Left ventricle myocardium inferior (tissue), 1 donor: Measurements from ENCODE around the gene DCP2. TPM values are rescaled to one million over a fixed set of nuclear protein-coding genes. Genes with fewer than 3 reads are reported as not detected.

Source experiments
- DNase-seq: peaks from one replicate; pipeline ENCODE4 v3.0.0-alpha.2; 2020
- H3K27ac ChIP-seq: fragments of 200-600 bp; replicated peaks from 2 replicates; pipeline ENCODE4 v1.8.0; 2021
- H3K27me3 ChIP-seq: fragments of 200-600 bp; 2 replicates; pipeline ENCODE4 v1.8.0; 2021; ENCODE audit warnings: low read depth
- H3K36me3 ChIP-seq: fragments of 200-600 bp; 2 replicates; pipeline ENCODE4 v1.8.0; 2021
- H3K4me1 ChIP-seq: fragments of 200-600 bp; 2 replicates; pipeline ENCODE4 v1.8.0; 2021
- H3K4me3 ChIP-seq: fragments of 200-600 bp; 2 replicates; pipeline ENCODE4 v1.8.0; 2021; ENCODE audit warnings: mild to moderate bottlenecking, moderate library complexity
- H3K9me3 ChIP-seq: fragments of 200-600 bp; replicated peaks from 2 replicates; pipeline ENCODE4 v1.8.0; 2021
- intact Hi-C: fragments of 100-400 bp; cut with micrococcal nuclease; formaldehyde crosslinking; loops from one replicate; pipeline ENCODE4 v1.11.0; 2022
- total RNA-seq: library from RNA; stranded (reverse); fragmentation: NEBNext Ultra II Directional; extraction: Animal tissue kit (Norgen Biotek cat#: 25700); gene quantifications from one replicate; pipeline ENCODE4 v1.2.1, GENCODE V29; 2021
- TF ChIP-seq, protein P1 (sequence below): fragments of 200-600 bp; IDR thresholded peaks from 2 replicates; pipeline ENCODE4 v1.8.0; 2021; ENCODE audit warnings: antibody characterized with exemption, mild to moderate bottlenecking, borderline replicate concordance
- donor health status: DM: no; HTN: yes; CAD: no; lungs with severe emphysema.

The DCP2 gene
- total RNA-seq, 1 donor from 2014 or later, result 19.2 TPM

DNA sequence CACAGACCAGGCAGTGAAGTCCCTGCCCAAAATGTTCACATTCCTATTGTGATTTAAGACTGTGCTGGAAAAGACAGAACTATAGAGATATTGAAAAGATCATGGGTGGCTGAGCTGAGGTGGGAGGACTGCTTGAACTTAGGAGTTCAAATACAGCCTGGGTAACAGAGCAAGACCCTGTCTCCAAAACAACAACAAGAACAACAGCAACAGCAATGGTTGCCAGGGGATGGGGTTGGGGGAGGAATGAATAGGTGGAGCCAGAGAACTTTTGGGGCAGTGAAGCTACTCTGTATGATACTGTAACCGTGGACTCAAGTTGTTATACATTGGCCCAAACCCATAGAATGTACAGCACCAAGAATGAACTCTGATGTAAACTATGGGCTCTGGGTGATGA, 88.2 kb downstream of the DCP2 start:
- DNase-seq, result no peak
- H3K27me3 ChIP-seq, result no peaks in the 10 kb centered on the region
- no peak overlapping the region for H3K27ac ChIP-seq
- no peak overlapping the region for H3K4me3 ChIP-seq
- peaks cover 34% of the 10 kb centered on the region for H3K4me1 ChIP-seq
- H3K9me3 ChIP-seq, result no peaks in the 10 kb centered on the region
- intact Hi-C loops, result no loop called here
- TF ChIP-seq, protein P1, sequence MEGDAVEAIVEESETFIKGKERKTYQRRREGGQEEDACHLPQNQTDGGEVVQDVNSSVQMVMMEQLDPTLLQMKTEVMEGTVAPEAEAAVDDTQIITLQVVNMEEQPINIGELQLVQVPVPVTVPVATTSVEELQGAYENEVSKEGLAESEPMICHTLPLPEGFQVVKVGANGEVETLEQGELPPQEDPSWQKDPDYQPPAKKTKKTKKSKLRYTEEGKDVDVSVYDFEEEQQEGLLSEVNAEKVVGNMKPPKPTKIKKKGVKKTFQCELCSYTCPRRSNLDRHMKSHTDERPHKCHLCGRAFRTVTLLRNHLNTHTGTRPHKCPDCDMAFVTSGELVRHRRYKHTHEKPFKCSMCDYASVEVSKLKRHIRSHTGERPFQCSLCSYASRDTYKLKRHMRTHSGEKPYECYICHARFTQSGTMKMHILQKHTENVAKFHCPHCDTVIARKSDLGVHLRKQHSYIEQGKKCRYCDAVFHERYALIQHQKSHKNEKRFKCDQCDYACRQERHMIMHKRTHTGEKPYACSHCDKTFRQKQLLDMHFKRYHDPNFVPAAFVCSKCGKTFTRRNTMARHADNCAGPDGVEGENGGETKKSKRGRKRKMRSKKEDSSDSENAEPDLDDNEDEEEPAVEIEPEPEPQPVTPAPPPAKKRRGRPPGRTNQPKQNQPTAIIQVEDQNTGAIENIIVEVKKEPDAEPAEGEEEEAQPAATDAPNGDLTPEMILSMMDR, result no peak
- H3K36me3 ChIP-seq, result peaks cover 68% of the 10 kb centered on the region

DNA sequence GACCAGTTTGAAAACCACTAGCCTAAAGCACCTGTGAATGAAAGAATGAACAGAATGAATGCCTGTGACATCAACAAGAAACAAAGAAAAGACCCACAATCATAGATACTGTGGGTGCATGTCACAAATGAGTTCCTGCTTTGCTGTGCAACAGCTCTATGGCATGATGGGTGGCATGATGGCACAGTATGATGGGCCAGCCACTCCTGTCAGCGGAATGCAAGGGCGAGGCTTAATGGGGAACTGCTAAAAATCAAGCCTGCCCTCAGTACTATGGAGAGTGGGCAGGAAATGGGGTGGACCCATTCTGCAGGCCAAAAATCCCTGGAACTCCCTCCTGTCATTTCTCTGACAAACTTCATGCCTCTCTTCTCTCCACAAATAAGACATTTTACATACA, 89.0 kb downstream of the DCP2 start:
- peaks cover 41% of the 10 kb centered on the region for H3K4me1 ChIP-seq
- intact Hi-C loops, result no loop called here
- no peaks in the 10 kb centered on the region for H3K27me3 ChIP-seq
- no peak for DNase-seq
- TF ChIP-seq, protein P1, result no peak
- no peaks in the 10 kb centered on the region for H3K9me3 ChIP-seq
- H3K36me3 ChIP-seq, result peaks cover 76% of the 10 kb centered on the region
- no peak overlapping the region for H3K4me3 ChIP-seq
- H3K27ac ChIP-seq, result no peak overlapping the region

DNA sequence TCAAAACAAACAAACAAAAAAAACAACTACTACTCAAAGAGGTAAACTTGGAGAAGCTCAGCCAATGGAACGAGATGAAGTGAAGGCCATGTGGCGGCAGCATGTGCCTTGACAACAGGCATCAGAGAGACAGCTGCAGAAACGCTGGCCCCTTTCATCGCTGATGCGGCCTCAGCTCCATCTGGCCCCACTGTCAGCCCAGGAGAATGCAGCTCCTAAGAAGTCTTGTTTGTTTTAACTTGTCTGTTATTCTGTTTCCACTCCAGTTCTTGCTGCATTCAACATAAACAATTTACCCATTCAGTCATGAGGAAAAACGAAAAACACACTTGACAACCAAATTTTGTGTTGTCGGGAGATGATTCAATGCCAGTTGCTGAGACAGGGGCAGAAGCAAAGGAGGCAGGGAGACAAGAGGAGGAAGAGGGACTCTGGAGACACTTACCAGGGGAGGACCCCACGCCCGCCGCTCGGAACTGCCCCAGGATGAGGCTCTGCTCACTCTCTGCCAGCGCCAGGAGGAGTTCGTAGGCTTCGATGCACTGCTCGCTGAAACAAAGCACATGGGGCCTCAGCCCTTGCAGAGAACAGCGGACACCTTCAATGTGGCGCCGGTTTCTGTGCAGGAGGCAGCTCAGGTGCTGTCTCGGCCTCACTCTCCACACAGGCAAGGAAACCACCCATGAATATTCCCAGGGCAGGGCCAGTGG, 91.2 kb downstream of the DCP2 start:
- DNase-seq, result no peak
- Histone ChIP-seq H3K27ac (no peak overlapping the region), H3K27me3 (no peaks in the 10 kb centered on the region), H3K4me3 (no peak overlapping the region), H3K36me3 (peaks cover 74% of the 10 kb centered on the region), H3K9me3 (no peaks in the 10 kb centered on the region), H3K4me1 (peaks cover 33% of the 10 kb centered on the region)
- intact Hi-C loops, result no loop called here
- TF ChIP-seq, protein P1, result no peak

DNA sequence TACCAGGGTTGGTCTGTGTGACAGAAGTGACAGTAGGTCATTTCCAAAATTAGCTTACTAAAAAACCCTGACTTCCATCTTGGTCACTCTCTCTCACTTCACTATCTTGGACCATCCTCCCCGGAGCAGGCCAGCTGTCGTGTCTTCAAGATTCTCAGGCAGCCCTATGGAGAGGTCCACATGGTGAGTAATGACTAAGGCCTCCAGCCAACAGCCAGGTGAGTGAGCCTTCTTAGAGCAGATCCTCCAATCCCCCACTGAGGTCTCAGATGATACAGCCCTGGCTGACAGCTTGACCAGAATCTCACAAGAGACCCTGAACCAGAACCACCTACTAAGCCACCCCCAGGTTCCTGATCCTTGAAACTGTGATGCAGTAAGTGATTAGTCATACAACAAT, 92.0 kb downstream of the DCP2 start:
- peaks cover 68% of the 10 kb centered on the region for H3K36me3 ChIP-seq
- no peak for DNase-seq
- H3K4me1 ChIP-seq, result peaks cover 30% of the 10 kb centered on the region
- intact Hi-C loops, result no loop called here
- no peaks in the 10 kb centered on the region for H3K9me3 ChIP-seq
- H3K4me3 ChIP-seq, result no peak overlapping the region
- no peaks in the 10 kb centered on the region for H3K27me3 ChIP-seq
- H3K27ac ChIP-seq, result no peak overlapping the region
- TF ChIP-seq, protein P1, result no peak

Other genes with a start within 250 kb of the DCP2 start
- 33.4 TPM for gene APC, start 238.9 kb upstream of the DCP2 start, total RNA-seq
- 31.6 TPM for gene SRP19, start 115.5 kb upstream of the DCP2 start, total RNA-seq
- 137 TPM for gene REEP5, start 54.6 kb upstream of the DCP2 start, total RNA-seq